Parathyroid adenoma (tissue), 2 donors: ENCODE results near the gene TOMM22.

ENCODE experiments used
- H2AFZ ChIP-seq: fragments of 300-600 bp; sonication (generic); one replicate; pipeline ENCODE4 v1.7.0; 2017; ENCODE audit warnings: antibody characterized with exemption, mild to moderate bottlenecking
- H3K27ac ChIP-seq: fragments of 300-600 bp; sonication (generic); one replicate; pipeline ENCODE4 v1.7.0; 2017
- H3K27me3 ChIP-seq: fragments of 300-600 bp; sonication (generic); one replicate; pipeline ENCODE4 v1.7.0; 2017; ENCODE audit warnings: low read length; ENCODE audit not compliant: control insufficient read depth, insufficient read depth
- H3K36me3 ChIP-seq: fragments of 300-600 bp; sonication (generic); one replicate; pipeline ENCODE4 v1.7.0; 2017; ENCODE audit warnings: low read length; ENCODE audit not compliant: control insufficient read depth, insufficient read depth
- H3K4me1 ChIP-seq: fragments of 300-600 bp; sonication (generic); one replicate; pipeline ENCODE4 v1.7.0; 2017; ENCODE audit warnings: control low read depth
- H3K4me2 ChIP-seq: fragments of 300-600 bp; sonication (generic); one replicate; pipeline ENCODE4 v1.7.0; 2017; ENCODE audit warnings: low read length
- H3K4me3 ChIP-seq: fragments of 300-600 bp; sonication (generic); one replicate; pipeline ENCODE4 v1.7.0; 2017; ENCODE audit warnings: low read depth, low read length
- H3K79me2 ChIP-seq: fragments of 300-600 bp; sonication (generic); one replicate; pipeline ENCODE4 v1.7.0; 2017; ENCODE audit warnings: control low read depth
- H3K9ac ChIP-seq: fragments of 300-600 bp; sonication (generic); one replicate; pipeline ENCODE4 v1.7.0; 2017; ENCODE audit warnings: mild to moderate bottlenecking
- H3K9me3 ChIP-seq: fragments of 300-600 bp; sonication (generic); one replicate; pipeline ENCODE4 v1.7.0; 2017; ENCODE audit warnings: low read length; ENCODE audit not compliant: control insufficient read depth
- CTCF ChIP-seq: fragments of 300-600 bp; sonication (generic); IDR thresholded peaks from one replicate; pipeline ENCODE4 v1.7.0; 2017; ENCODE audit warnings: antibody characterized with exemption, mild to moderate bottlenecking
- donor health status: primary hyperparathyroidism.

TOMM22 gene

GRCh38 chr22:38694049-38694448, 12.3 kb downstream of the TOMM22 start:
- Histone ChIP-seq H3K79me2 (peaks cover 7% of the 10 kb centered on the region), H3K9ac (no peak overlapping the region), H3K27ac (no peak overlapping the region), H3K36me3 (no peaks in the 10 kb centered on the region), H3K4me1 (peaks cover 8% of the 10 kb centered on the region), H3K27me3 (no peaks in the 10 kb centered on the region), H2AFZ (no peak overlapping the region), H3K4me2 (no peak overlapping the region), H3K9me3 (no peaks in the 10 kb centered on the region), H3K4me3 (no peak overlapping the region)
- no peak for TF ChIP-seq CTCF

GRCh38 chr22:38694940-38695339, 13.2 kb downstream of the TOMM22 start:
- no peaks in the 10 kb centered on the region for H3K36me3 ChIP-seq
- no peak overlapping the region for H3K27ac ChIP-seq
- no peaks in the 10 kb centered on the region for H3K9me3 ChIP-seq
- no peak overlapping the region for H2AFZ ChIP-seq
- H3K79me2 ChIP-seq: peaks cover 12% of the 10 kb centered on the region
- no peak for TF ChIP-seq CTCF
- H3K4me1 ChIP-seq: peaks cover 13% of the 10 kb centered on the region
- no peak overlapping the region for H3K4me3 ChIP-seq
- no peaks in the 10 kb centered on the region for H3K27me3 ChIP-seq
- no peak overlapping the region for H3K4me2 ChIP-seq
- H3K9ac ChIP-seq: no peak overlapping the region

- no peak for TF ChIP-seq CTCF
- no peaks in the 10 kb centered on the region for H3K9me3 ChIP-seq
- H3K4me3 ChIP-seq: peak overlapping the region; percentile 16
- H2AFZ ChIP-seq: no peak overlapping the region
- H3K36me3 ChIP-seq: no peaks in the 10 kb centered on the region
- H3K4me2 ChIP-seq: peak overlapping the region; percentile 11
- H3K27ac ChIP-seq: peak overlapping the region; percentile 29
- H3K9ac ChIP-seq: no peak overlapping the region
- no peaks in the 10 kb centered on the region for H3K27me3 ChIP-seq
- H3K79me2 ChIP-seq: peaks cover 12% of the 10 kb centered on the region
- H3K4me1 ChIP-seq: peaks cover 13% of the 10 kb centered on the region
Measured at GRCh38 chr22:38696606-38697424, 15.1 kb downstream of the TOMM22 start.

GRCh38 chr22:38697425-38698089, 15.8 kb downstream of the TOMM22 start:
- Histone ChIP-seq H3K4me2 (peak overlapping the region; percentile 11), H3K27ac (no peak overlapping the region), H3K79me2 (peaks cover 12% of the 10 kb centered on the region), H3K9me3 (no peaks in the 10 kb centered on the region), H3K4me1 (peaks cover 13% of the 10 kb centered on the region), H3K36me3 (no peaks in the 10 kb centered on the region), H2AFZ (no peak overlapping the region), H3K9ac (no peak overlapping the region), H3K4me3 (peak overlapping the region; percentile 16), H3K27me3 (no peaks in the 10 kb centered on the region)
- no peak for TF ChIP-seq CTCF
